ENCODE measurements around the gene MYEOV.

The MYEOV gene

DNA sequence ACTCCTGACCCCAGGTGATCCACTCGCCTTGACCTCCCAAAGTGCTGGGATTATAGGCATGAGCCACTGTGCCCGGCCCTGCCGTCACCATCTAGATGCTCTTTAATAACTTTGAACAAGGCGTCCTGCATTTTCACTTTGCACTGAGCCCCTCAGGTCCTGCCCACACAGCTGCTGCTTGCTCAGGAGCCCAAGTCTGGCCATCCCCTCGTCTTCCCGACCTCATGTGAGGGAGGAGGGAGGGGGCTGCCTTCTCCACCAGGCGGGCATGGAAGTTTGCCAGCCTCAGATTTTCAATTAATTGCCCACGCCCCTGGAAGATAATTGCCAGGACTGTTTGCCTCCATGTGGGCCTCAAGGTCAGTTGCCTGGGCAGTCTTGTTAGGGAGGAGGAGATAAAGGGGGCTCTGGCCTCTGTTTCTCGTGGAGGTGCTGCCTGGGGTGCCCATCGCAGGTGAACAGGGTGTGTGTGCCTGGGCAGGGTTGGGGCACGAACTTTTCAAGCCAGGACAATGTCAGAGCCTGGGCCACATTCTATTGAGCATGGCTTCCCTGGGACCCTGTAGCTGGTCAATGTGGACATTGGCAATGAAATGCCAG is 27.9 kb upstream of the MYEOV start:
- DNase-seq (ENCODE audit: low spot score), result no peak

DNA sequence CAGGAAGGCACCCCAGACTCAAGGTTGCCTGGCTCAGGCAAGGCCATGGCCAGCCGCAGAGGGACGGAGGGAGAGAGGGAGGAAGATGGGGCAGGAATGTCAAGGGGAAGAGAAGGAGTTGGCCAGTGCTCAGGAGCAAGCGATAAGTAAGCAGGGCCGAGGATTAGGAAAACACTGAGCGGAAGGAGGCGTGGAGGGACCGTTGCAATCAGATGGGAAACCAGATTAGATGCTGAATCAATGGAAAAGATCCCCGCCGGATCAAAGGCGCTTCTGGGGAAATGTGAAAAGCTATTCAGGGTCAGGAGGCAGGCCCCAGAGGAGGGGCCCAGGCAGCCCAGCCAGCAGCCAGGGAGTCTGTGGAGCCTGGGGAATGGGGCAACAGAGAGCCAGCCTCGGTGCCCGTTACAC is 26.6 kb upstream of the MYEOV start:
- DNase-seq (ENCODE audit: low spot score), result no peak

DNA sequence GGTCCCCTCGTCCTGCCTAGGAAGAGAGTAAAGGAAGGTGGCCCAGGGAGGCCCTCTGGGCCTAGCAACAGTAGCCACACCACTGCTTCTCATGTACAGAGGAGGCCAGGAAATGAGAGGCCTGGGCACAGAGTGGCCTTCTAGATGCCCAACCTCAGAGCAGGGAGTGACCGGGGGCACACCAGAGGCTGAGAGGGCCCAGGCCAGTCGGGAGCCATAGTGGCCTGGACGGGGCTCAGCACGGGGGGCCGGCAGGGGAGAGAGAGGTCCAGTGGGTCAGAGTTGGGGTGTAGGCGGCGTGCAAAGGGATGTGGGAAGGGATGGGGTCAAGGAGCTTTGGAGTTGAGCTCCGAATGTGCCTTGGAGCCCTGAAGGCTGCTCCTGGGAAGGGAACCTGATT is 25.0 kb upstream of the MYEOV start:
- DNase-seq (ENCODE audit: low spot score), result no peak

DNA sequence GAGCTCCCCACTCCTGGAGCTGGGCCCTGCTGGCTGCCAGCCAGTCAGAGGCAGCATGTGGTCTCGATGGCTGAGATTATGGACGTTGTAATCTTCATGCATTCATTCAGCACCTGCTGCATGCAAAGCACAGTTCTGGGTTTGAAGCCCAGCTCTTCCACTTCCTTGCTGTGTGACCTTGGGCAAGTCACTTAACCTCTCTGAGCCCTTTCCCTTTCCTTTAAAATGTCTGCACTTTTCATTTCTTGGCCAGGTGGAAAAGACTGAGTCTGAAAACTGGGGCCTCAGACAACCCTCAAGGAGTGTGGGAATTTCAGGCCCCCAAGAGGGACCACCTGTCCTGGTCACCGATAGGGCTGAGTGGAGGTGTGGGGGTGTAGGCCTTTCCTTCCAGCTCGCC is 24.6 kb upstream of the MYEOV start:
- DNase-seq (ENCODE audit: low spot score), result no peak

DNA sequence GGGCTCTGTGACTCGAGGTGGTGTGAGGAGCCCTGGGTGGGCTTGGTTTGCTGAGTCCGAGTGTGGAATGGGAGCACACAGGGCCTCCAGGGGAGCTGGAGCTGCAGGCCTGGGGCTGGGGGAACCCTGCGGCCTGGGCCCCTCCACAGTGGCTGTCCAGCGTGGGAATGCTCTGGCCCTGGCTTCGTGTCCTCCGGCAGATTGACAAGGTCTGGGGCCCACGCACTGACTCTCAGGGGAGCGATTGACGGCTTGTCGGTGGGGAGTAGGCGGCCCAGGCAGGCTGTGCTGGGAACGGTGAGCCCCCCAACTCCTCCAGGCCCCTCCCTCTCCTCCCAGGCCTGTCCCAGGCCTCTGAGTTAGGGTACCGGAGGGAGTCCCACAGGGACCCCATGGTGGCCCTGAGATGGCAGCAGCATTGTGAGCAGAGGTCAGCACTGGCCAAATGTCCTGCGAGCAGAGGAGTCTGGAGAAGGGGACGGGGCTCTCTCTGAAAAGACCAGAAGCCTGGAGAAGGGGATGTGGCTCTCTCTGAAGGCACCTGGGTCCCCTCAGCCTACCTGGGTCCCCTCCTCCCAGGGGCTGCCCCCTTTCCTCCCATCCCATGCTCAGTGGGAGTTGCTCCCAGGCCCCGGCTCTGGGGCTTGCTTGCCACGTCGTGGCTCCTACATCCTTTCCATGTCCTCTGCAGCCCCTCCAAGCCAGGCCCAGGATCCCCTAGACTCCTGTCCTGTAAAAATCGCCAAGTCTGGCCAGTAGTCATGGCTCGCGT is 23.8 kb upstream of the MYEOV start:
- DNase-seq (ENCODE audit: low spot score), result no peak

DNA sequence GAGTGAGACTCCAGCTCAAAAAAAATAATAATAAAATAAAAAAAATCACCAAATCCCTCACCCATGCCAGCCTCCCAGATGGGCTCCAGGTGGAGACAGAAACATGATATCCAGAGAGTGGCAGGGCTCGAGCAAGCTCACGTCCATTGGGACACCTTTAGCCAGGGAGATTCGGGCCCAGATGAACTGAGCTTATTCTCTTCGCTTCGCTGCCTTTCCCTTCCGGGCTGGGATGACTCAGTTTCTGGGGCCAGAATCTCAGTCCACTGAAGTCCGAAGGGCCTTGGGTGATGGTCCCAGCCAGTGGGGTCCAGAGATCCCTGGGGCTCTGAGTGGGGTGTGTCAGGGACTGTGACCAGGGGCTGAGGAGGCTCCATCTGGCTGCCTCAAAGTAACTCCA is 23.0 kb upstream of the MYEOV start:
- DNase-seq (ENCODE audit: low spot score), result no peak

DNA sequence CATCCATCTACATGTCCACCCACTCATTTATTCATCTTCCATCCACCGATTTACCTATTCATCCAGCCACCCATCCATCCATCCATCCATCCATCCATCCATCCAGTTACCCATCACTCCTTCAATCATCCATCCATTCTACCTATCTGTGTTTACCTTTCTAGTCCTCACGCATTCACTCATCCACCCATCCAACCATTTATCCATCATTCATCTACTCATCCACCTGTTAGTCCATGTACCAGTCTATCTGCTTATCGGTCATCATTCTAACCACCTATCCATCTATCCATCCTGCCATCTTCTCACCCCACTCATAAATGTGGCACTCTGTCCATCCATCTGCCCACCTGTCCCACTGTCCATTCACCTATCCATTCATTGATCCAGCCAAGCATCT is 21.9 kb upstream of the MYEOV start:
- no peak for DNase-seq (ENCODE audit: low spot score)

DNA sequence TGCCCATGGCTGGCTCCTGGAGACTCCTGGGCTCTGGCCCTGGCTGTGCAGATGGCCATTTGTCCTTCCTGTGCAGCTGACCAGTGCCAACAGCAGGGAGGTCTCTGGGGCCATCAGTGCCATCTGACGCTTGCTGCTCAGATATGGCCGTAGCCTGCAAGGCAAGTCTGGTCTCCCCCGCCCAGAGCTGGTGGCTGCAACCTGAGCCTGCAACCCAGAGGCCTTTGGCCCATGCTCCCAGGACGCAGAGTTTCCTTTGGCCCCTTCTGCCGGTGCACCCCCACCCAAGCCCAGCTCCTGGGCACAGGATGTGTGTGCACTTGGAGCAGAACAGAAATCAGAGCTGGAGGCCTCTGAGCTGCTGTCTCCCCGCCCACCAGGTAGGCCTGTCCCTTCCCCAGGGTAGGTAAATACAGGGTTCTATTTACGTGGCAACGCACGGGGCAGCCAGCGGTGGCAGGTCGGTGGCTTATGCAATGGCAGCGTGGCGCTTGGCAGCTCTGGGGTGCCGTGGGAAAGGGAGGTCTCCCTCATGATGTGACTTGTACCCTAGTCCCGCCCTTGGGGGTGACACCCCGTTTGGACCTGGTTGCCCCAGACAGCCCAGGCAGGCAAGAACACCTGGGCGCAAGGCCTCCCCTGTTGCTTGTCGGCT is 21.0 kb upstream of the MYEOV start:
- no peak for DNase-seq (ENCODE audit: low spot score)

DNA sequence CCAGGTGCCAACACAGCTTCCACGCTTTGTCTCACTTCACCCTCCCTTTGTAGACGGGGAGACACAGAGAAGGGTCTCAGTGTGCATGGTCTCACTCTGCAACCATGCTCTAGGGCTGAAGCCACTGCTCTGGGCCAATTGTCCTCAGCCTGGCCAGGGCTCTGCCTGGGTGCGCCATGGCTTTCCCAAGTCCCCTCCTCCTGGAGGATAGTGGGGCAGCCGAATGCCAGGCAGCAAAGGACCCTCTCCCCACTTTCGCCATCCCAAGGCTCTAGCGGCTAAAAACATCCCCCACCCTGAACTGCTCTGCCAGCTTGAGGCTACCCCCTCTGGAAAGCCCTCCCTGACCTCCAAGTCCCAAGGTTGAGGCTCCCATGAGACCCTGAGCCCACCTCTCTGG is 20.4 kb upstream of the MYEOV start:
- DNase-seq (ENCODE audit: low spot score), result no peak

DNA sequence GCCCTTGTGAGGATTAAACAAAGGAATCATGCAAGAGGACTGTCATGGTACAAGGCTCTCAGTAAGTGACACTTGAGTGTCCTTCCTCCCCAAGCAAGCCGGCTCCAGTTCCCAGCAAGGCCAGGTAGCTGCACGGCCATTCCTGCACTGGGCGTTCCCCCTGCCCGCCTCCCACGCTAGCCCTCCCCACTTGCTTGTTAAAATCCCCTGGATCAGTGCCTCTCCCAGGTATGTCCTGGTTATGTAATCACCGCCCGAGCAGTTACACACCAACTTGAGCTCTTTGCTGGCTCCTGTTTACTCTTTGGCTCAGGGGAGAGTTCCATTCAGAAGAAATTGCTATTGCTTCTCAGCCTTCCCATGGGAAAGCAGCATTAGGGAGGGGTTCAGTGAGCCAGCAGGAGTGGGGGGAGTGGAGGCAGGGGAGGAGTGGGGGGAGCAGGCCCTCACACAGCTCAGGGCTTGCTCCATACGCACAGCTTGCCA is 19.4 kb upstream of the MYEOV start:
- peak; percentile 83 for DNase-seq (ENCODE audit: low spot score)

DNA sequence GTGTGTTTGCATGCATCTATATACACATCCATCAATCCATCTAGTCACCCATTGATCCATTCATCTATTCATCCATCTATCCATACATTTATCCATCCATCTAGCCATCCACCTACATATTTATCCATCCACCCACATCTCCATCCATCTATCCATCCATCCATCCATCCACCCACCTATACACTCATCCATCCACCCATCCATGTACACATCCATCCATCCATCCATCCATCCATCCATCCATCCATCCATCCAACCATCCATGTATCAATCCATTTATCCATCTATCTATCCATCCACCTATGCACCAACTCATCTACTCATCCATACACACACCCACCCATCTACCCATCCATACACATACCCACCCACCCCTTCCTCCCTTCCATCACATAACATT is 18.8 kb upstream of the MYEOV start:
- no peak for DNase-seq (ENCODE audit: low spot score)

DNA sequence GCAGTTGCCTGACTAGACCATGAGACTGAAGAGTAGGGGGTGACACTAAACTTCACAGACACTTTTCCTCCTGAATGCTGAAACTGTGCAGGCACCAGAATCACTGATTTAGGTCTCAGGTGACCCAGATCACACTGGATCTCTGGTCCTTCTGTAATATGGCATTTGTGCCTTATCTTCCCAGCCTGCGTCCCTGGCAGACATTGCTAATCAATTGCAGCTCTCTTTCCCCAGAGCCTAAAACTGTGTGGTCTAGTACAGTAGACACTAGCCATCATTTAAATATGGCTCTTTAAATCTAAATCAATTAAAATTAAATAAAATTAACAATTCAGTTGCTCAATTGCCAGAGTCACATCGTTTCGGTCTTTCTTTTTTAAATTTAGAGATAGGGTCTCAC is 17.8 kb upstream of the MYEOV start:
- no peak for DNase-seq (ENCODE audit: low spot score)

DNA sequence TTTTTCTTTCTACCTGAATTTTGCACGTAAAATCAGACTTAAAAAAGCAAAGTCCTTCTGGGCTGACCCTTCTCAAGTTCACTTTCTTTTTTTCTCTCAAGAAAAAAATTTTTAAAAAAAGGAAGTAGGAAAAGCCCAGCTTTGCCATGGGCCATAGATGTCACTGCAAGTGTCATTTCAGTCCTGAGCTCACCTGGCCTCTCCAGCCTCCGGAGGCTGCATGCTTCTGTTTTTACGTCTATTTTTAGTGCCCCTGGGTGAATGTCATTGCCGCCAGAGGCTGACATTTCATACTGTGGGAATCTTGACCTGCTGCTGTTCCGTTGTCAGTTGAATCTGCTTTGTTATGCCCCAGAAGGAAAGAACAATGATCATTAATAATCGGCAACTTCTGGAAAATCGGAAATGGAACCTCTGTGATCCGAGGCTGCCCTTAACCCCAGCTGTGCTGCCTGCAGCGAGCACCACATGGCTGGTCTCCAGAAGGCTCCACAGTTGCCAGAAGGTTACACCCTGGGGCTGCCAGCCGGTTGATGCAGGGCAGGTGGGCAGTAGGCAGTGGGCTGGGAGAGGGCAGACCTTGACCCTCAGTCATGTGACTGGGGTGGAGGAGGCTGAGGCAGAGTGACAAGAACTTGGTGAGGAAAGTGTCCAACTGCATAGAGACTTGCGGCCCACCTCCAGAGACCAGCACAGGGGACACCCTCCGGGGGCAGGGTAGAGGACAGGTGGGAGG is 16.7 kb upstream of the MYEOV start:
- no peak for DNase-seq (ENCODE audit: low spot score)

DNA sequence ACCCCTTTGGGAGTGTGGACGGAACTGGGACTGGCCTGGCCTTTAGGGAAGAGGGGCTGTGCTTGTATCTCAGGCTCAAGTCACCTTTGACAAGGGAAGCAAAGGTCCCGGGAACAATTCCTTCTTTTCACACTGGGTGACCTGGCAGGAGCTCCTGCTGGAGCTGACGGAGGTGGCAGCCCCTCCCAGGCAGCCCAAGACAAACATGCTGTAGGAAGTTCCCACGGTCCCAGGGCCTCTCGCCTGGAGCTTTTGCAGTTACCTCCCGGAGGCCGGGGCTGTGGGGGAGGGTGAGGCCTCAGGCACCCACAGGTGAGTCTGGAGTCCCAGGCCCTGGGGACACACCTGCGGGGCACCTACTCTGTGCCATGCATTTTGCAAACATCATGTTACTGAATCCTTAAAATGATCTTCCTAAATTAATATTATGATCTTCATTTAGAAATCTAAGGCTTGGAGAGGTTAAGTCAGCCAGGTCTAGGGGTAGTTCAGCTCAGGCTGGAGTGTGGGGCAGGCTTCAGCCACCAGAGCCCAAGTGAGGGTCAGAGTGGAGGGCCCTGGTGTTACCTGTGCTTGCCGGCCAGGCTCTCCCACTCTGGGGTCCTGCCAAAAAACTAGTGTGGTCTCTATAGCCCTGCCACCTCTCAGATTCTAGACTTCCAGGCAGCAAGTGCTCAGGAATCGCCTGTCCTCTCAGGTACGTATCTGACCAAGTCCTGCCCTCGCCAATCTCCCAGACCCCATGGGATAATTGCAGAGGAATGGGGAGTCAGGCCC is 15.7 kb upstream of the MYEOV start:
- peak; percentile 70 for DNase-seq (ENCODE audit: low spot score)

DNA sequence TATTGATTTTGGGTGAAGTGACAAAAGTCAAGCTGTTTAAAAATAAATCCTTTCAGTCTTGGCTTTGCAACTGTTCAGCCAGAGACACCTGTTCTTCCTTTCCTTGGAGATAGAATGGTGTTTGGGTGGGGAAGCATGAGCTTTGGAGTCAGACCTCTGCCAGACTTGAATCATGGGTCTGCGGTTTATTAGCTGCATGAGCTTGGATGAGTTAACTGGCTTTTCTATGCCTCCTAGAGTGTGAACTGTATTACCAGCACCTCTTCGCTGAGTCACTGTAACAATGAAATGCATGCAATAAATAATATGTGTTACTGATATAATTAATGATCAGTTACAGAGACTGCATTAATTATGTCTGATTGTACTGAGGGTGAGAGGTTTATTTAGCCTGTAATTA is 13.5 kb upstream of the MYEOV start:
- DNase-seq (ENCODE audit: low spot score), result peak; percentile 36

DNA sequence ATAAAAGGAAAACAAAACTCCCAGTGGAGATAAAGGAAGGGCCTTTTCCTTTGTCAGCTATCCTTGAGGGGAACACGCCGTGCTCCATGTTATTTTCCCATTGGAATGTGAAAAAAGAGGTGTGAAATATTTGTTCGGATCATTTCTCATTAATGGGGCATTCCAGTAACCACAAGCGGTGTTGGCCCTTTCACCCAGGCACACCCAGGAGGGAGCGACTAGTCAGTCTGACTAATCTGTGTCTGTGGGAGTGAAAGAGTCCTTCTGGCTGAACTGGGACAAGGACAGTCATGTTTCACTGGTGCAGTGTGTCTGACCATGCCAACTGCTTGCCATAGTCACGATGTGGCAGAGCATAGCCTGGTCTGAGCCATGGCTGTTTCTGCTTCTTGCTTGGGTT is 13.0 kb upstream of the MYEOV start:
- DNase-seq (ENCODE audit: low spot score), result peak; percentile 86

DNA sequence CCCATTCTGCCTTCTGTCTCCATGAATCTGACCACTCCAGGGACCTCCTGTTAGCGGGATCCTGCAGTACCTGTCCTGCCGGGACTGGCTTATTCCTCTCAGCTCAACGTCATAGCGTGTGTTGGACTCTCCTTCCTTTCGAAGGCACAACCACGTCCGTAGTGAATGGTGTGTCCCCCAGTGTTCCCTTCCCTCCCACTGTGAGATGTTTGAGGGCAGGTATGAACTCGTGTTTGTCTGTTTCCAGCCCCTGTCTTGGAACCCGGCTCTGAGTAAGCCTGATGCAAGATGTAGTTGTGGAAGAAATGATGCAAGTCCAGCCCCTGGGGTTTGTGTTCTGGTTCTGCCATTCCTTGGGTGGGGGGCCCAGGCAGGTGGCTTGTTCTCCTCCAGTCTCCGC is 10.5 kb upstream of the MYEOV start:
- no peak for DNase-seq (ENCODE audit: low spot score)

DNA sequence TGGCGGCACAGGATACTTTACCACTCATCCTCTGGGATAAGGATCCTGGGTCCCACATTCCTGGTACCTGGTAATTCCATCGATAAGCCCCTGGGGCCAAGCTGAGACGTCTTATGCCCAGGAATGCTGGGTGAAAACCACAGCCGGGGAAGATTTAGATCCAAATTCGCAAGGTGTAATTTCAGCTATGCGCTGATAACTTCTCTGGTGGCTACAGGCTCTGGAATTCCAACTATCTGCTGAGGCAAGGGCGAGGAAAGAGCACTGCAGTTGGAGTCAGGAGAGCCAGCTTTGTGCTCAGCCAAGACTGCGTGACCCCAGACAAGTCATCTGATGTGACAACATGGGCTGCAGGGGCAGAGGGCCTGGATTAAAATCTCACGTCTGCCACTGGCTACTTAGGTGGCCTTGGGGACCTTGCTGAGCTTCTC is 9.9 kb upstream of the MYEOV start:
- no peak for DNase-seq (ENCODE audit: low spot score)

DNA sequence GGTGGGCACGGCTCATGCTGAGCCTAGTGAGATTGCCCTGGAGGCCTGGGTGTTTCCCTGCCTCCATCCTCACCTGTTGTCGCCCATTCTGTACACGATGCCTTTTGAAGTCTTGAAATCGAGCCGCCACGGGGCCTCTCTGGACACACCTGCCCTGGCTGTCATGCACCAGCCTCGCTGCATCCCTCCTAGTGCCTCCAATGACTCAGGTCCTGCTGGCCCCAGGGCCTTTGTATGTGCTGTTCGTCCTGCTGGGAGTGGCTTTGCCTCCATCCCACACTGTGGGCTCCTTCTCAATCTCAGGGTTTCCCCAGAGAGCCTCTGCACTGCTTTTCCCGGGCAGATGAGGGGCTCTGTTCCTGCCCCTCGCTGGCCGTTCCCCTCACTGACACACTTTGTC is 8.9 kb upstream of the MYEOV start:
- no peak for DNase-seq (ENCODE audit: low spot score)

DNA sequence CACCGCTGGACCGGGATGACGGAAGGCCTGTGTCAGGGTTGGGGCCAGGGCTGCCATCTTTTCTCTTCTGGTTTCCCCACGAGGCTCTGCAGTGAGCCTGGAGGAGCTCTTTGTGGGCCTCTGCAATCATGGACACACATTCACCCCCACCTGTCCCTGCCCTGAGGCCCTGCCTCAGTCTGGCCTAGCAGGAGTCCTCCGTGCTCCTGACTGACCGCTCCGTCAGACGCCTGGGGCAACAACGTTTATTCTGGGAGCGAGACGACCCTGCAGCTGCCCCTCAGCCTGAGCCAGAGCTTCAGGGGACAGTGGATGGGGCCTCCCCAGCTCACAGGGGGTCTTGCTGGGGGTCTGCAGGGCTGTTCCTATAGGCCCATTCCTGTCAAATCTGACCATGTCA is 8.2 kb upstream of the MYEOV start:
- no peak for DNase-seq (ENCODE audit: low spot score)

DNA sequence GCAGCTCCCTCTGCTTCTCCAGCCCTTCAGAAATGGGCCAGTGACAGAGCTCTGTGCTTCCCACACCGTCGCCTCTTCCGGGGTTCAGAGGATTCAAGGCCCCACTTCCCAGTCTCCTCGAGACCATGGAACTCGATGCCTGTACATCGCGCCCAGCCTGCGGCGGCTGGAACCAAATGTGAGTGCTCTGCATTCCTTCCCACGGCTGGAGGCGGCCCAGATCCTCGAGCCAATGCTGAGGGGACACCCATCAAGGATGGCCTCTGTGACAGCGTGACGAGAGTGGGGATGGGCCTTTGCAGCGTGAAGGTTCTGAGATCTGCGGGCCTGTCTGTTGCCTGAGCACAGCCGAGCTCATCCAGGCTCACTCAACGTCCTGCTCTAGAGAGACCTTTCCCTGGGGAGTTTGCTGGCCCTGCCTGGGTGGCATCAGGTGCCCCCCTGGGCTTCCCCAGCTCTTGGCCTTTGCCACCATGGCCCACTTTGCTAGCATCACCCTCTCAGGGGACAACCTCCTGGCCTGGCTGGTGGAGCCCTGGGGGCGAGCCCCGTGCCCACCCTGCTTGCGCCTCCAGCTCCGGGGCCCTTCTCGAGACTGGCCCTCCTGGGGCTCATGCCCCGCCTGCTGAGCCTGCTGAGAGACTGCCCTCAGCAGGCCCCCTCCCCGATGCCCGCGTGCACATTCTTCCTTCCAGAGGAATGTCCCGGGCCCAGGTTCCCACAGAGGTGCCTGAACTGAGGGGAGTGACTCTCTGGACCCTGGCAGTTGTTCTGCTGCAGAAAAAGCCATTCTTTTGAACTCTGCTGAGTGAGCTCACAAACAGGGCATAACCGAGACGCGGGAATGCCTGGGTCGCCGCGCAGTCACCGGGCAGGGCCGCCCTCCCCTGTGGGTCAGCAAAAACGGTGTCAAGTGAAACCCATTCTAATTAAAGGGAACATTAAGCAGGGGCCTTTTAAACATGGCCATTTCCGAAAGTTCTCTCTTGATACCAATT is 7.3 kb upstream of the MYEOV start:
- DNase-seq (ENCODE audit: low spot score), result no peak

Data from LoVo (cell line).